HG02798 (cell line): ENCODE data around the gene TTLL10.
"Not testable (repeated sequence)": the region's sequence is repeated elsewhere in the genome, so short reads cannot be mapped to it uniquely, and the experiment has no call there.

ENCODE experiments used
- ATAC-seq: cut with Tn5 transposase; IDR thresholded peaks from one replicate; pipeline ENCODE4 v1.9.1; 2021; ENCODE audit warnings: mild to moderate bottlenecking; ENCODE audit not compliant: unreplicated experiment, poor library complexity

TTLL10 gene

DNA sequence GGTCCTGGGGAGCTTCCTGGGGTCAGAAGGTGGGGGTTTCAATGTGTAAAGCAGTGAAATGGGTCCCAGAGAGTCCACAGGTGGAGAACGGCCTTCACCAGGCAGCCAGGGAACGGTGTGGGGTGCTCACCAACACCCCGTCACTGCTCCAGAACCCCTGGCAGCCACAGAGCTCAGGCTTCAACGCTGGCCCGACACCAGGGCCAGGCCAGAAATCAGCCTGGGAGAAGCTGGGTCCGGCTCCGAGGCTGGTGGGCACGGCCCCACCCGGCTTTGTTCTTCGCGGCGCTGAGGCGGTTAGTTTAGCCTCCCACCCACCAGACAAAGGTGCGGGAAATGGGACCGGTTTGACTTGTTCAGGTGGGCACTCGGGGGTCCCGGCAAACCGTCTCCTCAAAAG lies 33.0 kb upstream of the TTLL10 start:
- no peak for ATAC-seq

DNA sequence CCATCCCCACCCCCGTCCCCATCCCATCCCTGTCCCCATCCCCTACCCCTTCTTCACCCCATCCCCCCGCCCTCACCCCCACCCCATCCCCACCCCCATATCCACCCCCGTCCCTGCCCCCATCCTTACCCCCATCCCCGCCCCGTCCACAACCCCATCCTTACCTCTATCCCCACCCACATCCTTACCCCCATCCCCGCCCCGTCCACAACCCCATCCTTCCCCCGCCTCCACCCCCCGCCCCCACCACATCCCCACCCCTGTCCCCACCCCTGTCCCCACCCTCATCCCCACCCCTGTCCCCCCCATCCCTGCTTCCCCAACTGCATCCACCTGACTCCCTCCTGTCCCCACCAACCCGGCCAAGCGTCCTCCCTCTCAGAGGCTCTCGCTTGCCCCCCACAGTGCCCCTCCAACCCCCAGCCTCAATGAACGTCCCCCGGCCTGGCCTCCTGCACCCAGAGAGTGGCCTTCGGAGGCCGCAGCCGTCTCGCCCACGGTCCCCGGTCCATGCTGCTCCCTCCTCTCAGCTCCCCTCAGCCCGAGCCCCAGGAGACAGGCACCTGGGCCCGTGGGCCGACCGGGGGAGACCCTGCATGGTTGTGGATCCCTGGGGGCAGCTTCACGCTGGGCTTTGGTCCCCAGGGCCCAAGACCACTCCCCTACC lies 32.3 kb upstream of the TTLL10 start:
- no peak for ATAC-seq

DNA sequence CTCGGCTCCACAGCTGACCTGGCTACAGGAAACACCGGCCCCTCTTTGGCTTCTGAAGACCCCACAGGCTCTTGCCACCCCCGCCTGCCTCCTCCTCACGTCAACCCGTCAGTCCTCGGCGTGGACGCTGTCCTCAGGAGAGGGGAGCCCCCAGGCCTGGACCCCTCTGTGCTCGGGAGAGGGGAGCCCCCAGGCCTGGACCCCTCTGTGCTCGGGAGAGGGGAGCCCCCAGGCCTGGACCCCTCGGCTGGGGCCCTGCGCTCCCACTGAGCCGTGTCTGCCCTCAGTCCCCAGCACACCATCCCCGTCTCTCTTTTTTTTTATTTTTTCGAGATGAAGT lies 31.8 kb upstream of the TTLL10 start:
- ATAC-seq: no peak

DNA sequence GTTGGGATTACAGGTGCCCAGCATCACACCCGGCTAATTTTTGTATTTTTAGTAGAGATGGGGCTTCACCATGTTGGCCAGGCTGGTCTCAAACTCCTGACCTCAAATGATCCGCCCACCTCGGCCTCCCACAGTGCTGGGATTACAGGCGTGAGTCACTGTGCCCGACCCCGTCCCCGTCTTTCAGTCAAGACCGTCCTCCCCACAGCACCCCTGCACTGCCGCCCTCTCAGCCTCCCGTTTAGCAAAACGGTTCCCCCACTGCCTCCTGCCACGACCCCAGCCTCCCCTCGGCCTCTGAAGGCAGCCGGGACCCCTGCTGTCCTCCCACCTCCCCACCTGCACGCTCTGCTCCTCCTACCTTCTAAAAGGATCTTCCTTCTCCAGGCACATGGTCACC lies 31.3 kb upstream of the TTLL10 start:
- not testable (repeated sequence) for ATAC-seq

DNA sequence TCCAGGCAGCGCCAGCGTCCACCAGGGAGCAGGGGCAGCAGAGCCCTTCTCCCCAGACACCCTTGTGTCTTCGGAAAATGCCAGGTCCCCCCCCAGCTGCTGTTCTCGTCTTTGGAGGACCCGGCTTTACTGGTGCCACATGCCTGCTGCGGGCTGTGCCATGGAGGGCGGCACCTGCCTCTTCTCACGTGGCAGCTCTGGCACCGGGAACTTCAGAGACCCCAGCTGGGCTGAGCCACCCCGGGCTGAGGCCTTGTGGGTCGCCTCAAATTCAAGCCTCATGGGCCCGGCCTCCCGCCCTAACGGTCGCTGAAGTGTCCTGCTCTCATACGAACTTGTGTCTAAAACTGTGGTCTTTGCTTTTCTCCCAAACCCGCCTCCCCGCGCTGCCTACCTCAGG lies 30.8 kb upstream of the TTLL10 start:
- ATAC-seq: no peak

DNA sequence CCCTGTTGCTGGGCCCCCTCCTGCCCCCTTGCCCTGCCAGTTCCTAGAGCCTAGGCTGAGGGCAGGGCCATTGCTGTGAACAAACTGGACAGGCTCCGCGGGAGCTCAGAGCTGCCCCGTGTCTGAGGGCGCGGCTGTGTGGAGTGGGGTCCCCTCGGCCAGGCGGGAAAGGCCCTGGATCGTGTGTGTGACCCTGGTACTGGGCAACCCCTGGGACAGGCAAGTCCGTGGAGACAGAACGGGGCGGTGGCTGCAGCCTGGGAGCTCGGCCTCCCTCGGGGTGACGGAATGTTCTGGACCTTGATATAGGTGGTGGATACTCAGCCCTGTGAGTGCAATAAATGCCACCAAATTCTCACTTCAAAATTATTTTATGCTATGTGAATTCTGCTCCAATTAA lies 30.0 kb upstream of the TTLL10 start:
- no peak for ATAC-seq

DNA sequence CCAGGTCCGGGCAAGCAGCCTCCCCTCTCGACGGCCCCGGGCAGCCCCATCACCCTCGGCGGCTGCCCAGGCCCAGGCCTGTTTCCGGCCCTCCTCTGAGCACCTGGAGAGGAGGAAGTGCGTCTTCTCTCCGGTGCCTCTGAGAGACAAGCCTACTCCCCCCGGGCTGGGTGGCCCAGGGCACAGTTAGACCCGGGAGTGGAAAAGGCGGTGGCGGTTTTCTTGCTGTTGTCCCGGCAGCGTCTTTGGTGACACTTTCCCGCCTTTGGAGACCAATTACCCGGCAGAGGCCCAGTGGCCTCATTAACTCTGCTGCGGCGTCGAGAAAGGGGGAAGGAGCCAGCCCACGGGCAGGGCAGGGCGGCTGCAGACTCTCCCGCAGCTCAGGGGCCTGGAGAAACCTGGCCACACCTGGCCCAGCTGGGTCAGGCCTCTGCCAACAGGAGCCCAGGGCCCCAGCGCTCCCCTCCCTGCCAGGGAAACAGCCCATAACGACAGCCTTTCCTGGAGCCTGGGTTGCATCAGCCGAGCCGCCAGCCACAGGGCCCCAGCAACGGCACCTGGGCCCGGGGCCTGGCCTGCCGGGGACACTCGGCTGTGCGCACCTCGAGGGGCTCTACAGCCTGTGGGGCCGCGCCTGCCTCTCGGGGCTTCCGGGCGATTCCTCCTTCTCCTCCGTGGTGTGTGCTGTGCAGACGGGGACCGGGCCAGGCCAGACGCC lies 29.4 kb upstream of the TTLL10 start:
- no peak for ATAC-seq

DNA sequence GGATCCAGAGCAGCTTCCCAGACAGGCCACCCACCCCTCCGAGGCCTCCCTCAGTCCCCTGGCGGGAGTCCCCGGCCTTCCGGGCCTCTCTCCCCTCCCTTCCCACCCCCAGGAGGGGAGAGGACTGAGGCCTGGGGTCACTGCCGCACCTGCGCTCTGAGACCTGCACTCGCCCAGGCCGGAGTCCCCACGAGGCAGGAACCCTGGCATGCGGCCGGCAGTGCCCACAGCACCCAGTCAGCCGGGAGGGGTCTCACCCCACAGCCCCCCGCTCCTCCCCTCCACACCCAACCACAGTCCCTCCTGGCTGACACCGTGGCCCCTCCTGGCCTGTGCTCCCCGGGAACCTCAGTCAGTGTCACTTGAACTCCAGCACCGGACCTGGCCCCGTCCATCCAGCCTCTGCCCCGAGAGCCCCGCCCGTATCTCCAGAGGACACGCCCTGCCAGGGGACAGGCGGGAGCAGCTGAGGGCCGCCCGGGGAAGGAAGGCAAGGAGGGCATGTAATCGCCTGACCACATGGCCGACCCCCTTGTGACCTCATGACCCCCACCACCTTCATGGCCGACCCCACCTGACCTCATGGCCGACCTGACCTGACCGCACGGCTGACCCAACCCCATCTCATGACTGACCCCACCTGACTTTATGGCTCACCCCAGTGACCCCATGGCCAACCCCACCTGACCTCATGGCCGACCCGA lies 28.7 kb upstream of the TTLL10 start:
- ATAC-seq: no peak

DNA sequence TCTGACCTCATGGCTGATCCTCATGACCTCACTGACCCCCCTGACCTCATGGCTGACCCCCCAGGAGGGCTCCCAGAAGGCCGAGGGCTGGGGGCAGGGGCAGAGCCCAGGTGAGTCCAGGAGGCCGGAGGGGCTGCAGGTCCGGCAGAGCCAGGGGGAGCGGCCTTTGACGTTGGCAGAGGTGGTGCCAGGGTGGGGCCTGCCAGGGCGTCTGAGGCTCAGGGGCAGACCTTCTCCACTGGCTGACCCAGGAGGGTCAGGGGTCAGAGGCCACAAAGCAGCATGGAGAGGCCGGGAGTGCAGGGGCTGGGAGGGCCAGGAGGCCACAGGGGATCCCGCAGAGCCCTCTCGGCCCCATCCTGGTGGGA lies 28.1 kb upstream of the TTLL10 start:
- ATAC-seq: no peak

DNA sequence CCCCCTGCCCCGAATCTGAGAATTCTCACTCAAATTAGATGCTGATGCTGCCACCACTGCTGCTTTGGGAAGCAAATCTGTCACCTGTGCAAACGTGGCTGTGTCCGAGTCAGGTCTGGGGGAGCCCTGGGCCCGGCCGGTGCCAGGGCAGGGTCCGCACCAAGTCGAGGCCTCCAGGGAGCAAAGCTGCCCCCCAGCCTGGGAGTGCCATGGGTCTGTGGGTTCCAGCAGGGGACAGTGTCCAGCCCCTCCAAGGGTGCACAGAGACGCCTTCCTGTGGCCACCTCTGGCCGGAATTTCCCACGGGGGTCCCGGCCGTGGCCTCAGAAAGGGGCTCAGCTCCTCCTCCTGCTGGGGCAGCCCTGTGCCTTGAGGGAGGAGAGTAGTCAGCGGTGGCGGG lies 27.7 kb upstream of the TTLL10 start:
- ATAC-seq: no peak

DNA sequence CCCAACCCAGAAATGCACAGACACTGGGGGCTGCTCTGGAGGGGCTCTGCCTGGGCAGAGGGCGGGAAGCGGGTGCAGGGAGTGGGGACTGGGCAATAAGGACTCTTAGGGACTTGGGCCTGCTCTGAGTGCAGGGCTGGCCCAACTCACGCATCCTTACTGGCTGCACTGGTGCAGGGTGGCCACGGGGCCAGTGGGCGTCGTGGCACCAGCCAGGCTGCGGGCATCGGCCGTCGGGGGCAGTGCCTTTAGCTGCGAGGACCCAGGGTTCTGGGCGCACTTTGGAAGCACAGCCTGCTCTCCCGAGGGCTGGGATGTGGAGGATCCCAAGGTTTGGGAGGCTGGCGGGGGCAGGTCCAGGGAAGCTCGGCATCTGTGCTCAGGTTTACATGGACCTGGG lies 27.1 kb upstream of the TTLL10 start:
- no peak for ATAC-seq

DNA sequence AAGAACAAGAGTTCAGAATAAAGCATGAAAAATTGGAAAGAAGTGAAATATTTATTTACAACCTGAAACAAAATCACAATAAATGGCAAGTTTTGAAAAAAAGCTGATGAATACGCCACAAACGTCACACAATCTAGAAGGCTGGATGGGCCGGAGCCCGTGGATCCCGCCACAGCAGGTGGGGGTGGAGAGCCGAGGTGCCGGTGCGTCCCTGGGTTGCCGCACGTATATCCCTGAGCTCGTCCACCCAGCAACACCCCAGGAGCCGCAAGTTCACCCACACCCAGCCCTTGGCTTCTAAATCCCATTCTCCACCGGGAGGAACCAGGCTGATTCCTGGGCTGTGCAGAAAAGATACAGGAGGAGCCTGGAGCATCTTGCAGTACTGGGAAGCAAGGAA lies 25.6 kb upstream of the TTLL10 start:
- ATAC-seq: no peak

DNA sequence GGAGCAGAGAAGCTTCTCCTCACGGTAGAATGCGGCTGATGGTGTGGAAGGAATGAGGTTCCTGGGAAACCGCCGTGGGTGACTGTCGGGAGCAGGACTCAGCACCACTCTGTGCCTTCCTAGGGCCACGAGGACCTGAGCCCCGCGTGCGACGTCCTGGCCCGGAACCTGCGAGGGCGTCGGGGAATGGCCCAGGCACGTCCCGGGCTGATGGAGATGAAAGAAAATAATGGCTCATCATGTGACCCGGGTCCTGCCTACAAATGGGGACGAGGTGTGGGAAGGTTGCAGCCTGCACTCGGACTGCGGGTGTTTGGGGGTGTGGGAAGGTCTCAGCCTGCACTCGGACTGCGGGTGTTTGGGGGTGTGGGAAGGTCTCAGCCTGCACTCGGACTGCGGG lies 25.1 kb upstream of the TTLL10 start:
- no peak for ATAC-seq

DNA sequence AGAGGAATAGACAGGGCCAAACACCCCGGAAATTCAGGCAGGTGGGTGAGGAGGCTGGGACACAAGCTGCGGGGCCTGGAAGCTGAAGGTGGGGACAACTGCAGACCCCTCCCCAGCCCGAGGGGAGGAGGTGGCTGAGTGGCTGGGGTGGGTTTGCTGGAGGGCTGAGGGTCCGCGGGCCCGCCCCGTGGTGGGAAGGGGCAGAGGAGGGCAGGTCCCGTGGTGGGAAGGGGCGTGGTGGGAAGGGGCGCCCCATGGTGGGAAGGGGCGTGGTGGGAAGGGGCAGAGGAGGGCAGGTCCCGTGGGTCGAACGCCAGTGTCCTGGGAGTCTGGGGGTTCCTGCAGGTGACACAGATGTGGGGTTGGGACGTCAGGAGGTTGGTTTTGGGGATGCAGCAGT lies 24.3 kb upstream of the TTLL10 start:
- no peak for ATAC-seq

DNA sequence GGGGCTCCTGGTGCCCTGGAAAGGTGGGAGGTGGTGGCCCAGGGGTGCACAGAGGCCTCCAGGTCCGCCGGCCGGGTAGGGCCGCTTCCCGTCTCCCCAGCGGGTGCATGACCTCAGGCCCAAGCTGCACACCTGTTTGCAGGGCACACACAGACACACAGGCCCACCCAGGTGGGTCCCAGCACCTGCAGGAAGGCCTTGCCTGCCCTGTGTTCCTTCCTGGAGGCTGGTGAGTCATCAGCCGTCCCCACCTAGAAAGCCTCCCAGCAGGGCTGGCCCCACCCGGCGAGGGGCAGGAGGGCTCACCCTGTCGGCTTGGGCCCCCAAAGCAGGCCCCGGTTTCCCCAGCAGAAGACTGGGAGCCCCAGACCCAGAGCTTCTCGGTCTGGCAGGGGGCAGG lies 23.6 kb upstream of the TTLL10 start:
- no peak for ATAC-seq

DNA sequence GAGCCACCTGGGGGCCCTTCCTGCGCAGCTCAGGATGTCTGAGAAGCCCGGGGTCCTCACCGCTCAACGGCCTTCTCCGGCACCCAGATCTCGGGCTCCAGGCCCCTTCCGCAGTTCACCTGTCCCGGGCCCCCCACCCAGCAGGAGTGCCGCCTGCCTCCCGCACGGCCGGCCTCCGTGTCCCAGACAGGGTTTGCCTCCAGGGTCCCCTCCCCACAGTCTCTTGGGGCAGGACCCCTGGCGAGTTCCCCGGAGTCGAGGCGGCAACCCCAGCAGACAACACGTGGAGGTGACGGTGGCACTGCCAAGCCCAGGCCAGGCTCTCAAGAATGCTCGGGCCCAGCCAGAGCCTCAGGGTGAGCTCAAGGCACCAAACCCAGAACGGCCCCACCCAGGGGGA lies 22.4 kb upstream of the TTLL10 start:
- no peak for ATAC-seq

DNA sequence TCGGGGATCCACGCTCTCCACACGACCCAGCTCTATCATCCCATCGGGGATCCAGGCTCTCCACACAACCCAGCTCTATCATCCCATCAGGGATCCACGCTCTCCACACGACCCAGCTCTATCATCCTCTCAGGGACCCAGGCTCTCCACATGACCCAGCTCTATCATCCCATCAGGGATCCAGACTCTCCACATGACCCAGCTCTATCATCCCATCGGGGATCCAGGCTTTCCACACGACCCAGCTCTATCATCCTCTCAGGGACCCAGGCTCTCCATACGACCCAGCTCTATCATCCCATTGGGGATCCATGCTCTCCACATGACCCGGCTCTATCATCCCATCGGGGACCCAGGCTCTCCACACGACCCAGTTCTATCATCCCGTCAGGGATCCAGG lies 21.2 kb upstream of the TTLL10 start:
- not testable (repeated sequence) for ATAC-seq

DNA sequence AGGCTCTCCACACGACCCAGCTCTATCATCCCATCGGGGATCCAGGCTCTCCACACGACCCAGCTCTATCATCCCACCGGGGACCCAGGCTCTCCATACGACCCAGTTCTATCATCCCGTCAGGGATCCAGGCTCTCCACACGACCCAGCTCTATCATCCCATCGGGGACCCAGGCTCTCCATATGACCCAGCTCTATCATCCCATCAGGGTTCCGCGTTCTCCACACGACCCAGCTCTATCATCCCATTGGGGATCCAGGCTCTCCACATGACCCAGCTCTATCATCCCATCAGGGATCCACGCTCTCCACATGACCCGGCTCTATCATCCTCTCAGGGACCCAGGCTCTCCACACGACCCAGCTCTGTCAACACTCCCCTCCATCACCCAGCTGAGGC lies 20.5 kb upstream of the TTLL10 start:
- ATAC-seq: not testable (repeated sequence)

DNA sequence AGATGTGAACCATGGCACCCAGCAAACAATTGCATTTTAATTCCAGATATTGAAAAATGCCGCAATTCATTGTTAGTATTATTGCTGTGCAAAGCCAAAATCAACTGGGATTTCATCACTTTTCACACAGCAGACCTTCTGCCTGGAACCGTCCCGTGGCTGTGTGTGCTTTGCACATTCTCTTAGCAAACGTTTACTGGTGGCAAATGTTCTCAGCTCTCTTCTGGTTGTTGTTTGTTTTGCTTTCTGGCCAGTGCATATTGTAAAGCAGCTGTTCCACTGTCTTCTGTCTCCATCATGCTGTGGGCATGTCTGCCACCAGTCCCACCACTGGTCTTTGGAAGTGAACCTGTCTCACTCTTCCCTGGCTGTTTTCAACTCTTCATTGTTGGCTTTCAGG lies 19.8 kb upstream of the TTLL10 start:
- ATAC-seq: no peak

DNA sequence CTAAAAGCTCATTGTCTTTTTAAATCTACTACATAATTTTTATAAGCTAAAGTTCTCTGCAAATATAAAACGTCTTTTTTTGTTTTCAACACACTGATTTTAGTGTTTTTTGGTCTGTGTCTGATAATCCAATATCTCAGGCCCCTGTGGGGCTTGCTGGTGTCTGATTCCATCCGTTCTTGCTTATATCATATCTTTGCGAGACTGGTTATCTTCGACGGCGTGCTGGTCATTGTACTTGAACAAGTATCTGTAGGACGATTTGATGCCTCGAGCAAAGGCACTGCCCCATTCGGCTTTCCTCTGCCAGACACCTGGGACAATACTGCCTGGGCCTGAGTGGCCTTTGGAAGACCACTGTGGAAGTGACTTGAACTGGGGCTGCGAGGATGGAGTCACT lies 18.4 kb upstream of the TTLL10 start:
- no peak for ATAC-seq

DNA sequence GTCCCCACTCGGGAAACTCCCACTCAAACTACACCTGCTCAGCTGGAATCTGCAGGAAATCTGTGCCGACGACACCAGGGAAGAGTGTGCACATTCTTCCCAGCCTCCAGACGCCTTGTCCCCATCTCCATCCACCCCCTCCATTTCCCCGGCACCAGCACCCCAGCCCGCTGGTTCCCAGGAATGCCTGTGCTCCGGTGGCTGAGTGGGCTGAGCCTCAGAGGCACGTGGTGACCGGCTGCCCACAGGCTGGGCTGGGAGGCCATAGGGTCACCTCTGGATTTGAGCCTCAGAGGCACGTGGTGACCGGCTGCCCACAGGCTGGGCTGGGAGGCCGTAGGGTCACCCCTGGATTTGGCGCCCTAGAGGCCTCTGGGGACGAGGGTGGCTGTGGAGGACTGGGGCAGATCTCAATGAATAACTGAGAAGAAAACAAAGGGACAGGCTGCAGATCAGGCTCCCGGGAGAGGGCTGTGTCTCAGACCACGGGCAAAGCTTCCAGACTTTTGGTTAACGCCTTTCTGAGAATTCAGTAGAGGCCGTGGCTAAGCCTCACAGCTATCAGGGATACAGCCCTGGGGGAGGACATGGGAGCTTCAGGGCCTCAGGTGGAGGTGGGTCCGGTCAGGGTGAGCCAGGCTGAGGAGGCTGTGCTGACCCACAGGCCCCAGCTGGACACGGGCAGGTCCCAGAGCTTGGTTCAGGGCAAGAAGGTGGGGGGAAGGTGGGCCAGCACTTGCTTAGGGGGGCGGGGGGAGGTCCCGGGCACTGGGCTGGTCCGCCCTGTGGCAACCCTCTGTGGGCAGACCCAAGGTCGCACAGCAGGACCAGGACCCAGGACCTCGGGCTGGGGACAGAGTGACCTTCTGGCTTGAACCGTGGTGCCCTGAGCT lies 17.3 kb upstream of the TTLL10 start:
- no peak for ATAC-seq
